PC-9 (cell line): Measurements from ENCODE around the gene PRKCB.

ENCODE experiments used
- EZH2 ChIP-seq: fragments of 200-600 bp; sonication (generic); IDR thresholded peaks from 2 replicates; pipeline ENCODE4 v1.8.0; 2017; ENCODE audit warnings: antibody characterized with exemption, low read depth
- TF ChIP-seq, protein P1 (sequence below): fragments of 200-600 bp; sonication (generic); conservative IDR thresholded peaks from 2 replicates; pipeline ENCODE4 v1.6.1; 2017; ENCODE audit warnings: mixed run types, antibody characterized with exemption, mild to moderate bottlenecking, moderate library complexity

DNA sequence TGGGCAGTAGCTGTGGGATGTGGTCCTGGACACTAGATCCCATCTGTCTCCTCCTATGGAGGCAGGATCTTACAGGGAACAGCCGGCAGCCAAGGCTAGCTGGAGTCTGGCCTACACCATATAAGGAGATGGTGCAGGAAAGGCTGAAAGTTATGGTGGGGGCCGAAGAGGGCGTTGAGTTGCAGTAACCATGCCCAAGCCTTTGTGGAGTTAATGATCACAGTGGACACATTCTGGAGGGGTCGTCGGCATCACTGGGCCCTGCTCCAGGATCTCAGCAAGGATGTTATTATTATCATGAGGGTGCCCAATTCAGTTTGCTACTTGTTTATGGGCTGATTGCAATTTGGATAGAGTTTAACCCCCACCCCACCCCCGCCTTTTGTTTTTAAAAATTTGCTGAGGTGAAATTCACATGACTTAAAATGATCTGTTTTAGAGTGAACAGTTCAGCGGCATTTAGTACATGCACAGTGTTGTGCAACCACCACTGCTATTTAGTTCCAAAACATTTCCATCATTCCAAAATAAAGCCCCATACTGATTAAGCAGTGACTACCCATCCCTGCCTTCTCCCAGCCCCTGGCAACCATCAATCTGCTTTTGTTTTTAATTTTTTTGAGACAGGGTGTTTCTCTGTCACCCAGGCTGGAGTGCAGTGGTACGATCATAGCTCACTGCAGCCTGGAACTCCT lies 236.0 kb downstream of the PRKCB start:
- TF ChIP-seq, protein P1, sequence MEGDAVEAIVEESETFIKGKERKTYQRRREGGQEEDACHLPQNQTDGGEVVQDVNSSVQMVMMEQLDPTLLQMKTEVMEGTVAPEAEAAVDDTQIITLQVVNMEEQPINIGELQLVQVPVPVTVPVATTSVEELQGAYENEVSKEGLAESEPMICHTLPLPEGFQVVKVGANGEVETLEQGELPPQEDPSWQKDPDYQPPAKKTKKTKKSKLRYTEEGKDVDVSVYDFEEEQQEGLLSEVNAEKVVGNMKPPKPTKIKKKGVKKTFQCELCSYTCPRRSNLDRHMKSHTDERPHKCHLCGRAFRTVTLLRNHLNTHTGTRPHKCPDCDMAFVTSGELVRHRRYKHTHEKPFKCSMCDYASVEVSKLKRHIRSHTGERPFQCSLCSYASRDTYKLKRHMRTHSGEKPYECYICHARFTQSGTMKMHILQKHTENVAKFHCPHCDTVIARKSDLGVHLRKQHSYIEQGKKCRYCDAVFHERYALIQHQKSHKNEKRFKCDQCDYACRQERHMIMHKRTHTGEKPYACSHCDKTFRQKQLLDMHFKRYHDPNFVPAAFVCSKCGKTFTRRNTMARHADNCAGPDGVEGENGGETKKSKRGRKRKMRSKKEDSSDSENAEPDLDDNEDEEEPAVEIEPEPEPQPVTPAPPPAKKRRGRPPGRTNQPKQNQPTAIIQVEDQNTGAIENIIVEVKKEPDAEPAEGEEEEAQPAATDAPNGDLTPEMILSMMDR = no peak
- TF ChIP-seq EZH2 = no peak
